Endodermal cell (in vitro differentiated cells): ENCODE results near the gene SH3PXD2B. TPM values are rescaled to one million over a fixed set of nuclear protein-coding genes. Genes with fewer than 3 reads are reported as not detected.

ENCODE experiments used
- DNase-seq: peaks from one replicate; pipeline ENCODE4 v3.0.0-alpha.2; 2017
- H3K27ac ChIP-seq: 2 replicates; pipeline ENCODE4 v1.5.1; 2013; ENCODE audit warnings: mild to moderate bottlenecking, low read depth, low read length, moderate library complexity
- H3K27me3 ChIP-seq: 2 replicates; pipeline ENCODE4 v1.6.1; 2013; ENCODE audit warnings: mild to moderate bottlenecking, low read length, moderate library complexity; ENCODE audit not compliant: insufficient read depth, control insufficient read depth, poor library complexity, severe bottlenecking
- H3K36me3 ChIP-seq: 2 replicates; pipeline ENCODE4 v1.7.0; 2013; ENCODE audit warnings: mild to moderate bottlenecking, low read length, moderate library complexity; ENCODE audit not compliant: control insufficient read depth, insufficient read depth
- H3K4me1 ChIP-seq: one replicate; pipeline ENCODE4 v1.7.0; 2013; ENCODE audit warnings: low read length; ENCODE audit not compliant: control insufficient read depth, insufficient read depth
- H3K4me3 ChIP-seq: 2 replicates; pipeline ENCODE4 v1.5.1; 2013; ENCODE audit warnings: mild to moderate bottlenecking, low read length, moderate library complexity
- H3K9ac ChIP-seq: 2 replicates; pipeline ENCODE4 v1.6.1; 2013; ENCODE audit warnings: mild to moderate bottlenecking, low read length, moderate library complexity; ENCODE audit not compliant: poor library complexity, severe bottlenecking; ENCODE audit errors: extremely low read depth
- H3K9me3 ChIP-seq: 2 replicates; pipeline ENCODE4 v1.6.1; 2013; ENCODE audit warnings: mild to moderate bottlenecking, low read length, moderate library complexity; ENCODE audit not compliant: control insufficient read depth
- H3K27ac Mint-ChIP-seq: 2 replicates; pipeline ENCODE4 v1.8.0; 2020; ENCODE audit warnings: mixed read lengths
- H3K27me3 Mint-ChIP-seq: 2 replicates; pipeline ENCODE4 v1.8.0; 2021; ENCODE audit warnings: mild to moderate bottlenecking, mixed read lengths; ENCODE audit not compliant: insufficient read depth
- H3K36me3 Mint-ChIP-seq: 2 replicates; pipeline ENCODE4 v1.8.0; 2020; ENCODE audit warnings: low read depth, mixed read lengths
- H3K4me1 Mint-ChIP-seq: 2 replicates; pipeline ENCODE4 v1.8.0; 2020; ENCODE audit warnings: mixed read lengths
- H3K4me3 Mint-ChIP-seq: 2 replicates; pipeline ENCODE4 v1.8.0; 2020; ENCODE audit warnings: mild to moderate bottlenecking, moderate library complexity, mixed read lengths
- H3K9me3 Mint-ChIP-seq: 2 replicates; pipeline ENCODE4 v1.8.0; 2020; ENCODE audit warnings: mild to moderate bottlenecking, mixed read lengths
- WGBS, 2 experiments: methylation state at CpG; one replicate each; pipeline versions ENCODE4 v1.1.5 to v1.1.7; 2013; ENCODE audit warnings: missing lambda C conversion rate in 2 of 2, mixed read lengths in 1 of 2; ENCODE audit not compliant: insufficient coverage in 1 of 2, insufficient read length in 1 of 2; 5-methylcytosine and 5-hydroxymethylcytosine counted together
- total RNA-seq, 2 donors: library from RNA; stranded (reverse); fragmentation: NEBNext Ultra II Directional in 1 of 2; extraction: Animal tissue kit (Norgen Biotek cat#: 25700) in 1 of 2; gene quantifications; 2 replicates in 1 of 2; 3 replicates in 1 of 2; pipeline ENCODE4 v1.2.1, GENCODE V29; 2021
- TF ChIP-seq, protein P1 (sequence below): fragments of 200-600 bp; sonication (generic); conservative IDR thresholded peaks from 2 replicates; pipeline ENCODE4 v1.5.0; 2021; ENCODE audit warnings: antibody characterized with exemption, mild to moderate bottlenecking

SH3PXD2B gene
- total RNA-seq, 2 donors from 2014 or later, result 62.2 to 74.9 TPM

DNA sequence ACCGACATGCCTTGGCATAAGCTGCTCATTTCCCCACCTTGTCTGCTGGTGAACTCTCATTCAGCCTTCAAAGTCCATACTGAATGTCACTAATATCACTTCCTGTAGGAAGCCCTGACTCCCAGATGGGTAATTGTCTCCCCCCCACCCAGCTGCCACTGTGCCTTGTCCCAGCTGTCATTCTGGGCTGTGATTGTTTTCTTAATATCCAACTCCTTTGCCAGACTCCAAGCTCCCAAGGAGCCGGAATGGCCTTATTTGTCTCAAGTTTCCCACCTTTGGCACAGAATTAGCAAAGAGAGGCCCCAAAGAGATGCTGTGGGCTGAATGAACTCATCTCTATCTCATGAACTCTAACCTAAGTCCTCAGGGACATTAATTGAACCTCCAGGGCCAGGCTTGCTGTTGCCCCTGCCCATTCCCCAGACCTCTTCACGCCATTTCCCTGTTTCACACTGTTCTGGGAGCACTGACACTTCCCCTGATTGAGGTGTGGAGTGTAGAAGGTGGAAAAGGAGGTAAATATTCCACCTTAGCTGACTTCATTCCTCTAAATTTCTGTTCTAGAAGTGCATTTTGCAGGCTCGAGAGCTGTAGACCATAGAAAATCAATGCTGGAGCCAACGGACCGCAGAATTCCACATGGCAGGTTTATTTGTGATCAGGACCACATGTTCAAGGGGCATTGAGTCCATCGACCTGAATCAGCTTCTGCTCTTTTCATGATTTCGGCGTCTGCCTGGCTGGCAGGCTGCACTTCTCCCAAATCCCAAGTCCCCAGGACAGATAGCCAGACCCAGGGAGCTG, 4.9 kb upstream of the SH3PXD2B start:
- Histone ChIP-seq H3K36me3 (no peaks in the 10 kb centered on the region), H3K9ac (no peak overlapping the region), H3K4me1 (peaks cover 8% of the 10 kb centered on the region), H3K27me3 (no peaks in the 10 kb centered on the region), H3K9me3 (no peaks in the 10 kb centered on the region), H3K4me3 (no peak overlapping the region), H3K27ac (no peak overlapping the region)
- DNase-seq, result no peak
- 82 to 84% methylated on average over 6 to 9 of the region's 9 CpGs for WGBS, 2 experiments
- H3K36me3 Mint-ChIP-seq, result no peaks in the 10 kb centered on the region
- peaks cover 25% of the 10 kb centered on the region for H3K27me3 Mint-ChIP-seq
- no peak overlapping the region for H3K4me3 Mint-ChIP-seq
- peaks cover 13% of the 10 kb centered on the region for H3K4me1 Mint-ChIP-seq
- TF ChIP-seq, protein P1, sequence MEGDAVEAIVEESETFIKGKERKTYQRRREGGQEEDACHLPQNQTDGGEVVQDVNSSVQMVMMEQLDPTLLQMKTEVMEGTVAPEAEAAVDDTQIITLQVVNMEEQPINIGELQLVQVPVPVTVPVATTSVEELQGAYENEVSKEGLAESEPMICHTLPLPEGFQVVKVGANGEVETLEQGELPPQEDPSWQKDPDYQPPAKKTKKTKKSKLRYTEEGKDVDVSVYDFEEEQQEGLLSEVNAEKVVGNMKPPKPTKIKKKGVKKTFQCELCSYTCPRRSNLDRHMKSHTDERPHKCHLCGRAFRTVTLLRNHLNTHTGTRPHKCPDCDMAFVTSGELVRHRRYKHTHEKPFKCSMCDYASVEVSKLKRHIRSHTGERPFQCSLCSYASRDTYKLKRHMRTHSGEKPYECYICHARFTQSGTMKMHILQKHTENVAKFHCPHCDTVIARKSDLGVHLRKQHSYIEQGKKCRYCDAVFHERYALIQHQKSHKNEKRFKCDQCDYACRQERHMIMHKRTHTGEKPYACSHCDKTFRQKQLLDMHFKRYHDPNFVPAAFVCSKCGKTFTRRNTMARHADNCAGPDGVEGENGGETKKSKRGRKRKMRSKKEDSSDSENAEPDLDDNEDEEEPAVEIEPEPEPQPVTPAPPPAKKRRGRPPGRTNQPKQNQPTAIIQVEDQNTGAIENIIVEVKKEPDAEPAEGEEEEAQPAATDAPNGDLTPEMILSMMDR, result no peak
- H3K27ac Mint-ChIP-seq, result no peak overlapping the region
- H3K9me3 Mint-ChIP-seq, result peaks cover 5% of the 10 kb centered on the region

DNA sequence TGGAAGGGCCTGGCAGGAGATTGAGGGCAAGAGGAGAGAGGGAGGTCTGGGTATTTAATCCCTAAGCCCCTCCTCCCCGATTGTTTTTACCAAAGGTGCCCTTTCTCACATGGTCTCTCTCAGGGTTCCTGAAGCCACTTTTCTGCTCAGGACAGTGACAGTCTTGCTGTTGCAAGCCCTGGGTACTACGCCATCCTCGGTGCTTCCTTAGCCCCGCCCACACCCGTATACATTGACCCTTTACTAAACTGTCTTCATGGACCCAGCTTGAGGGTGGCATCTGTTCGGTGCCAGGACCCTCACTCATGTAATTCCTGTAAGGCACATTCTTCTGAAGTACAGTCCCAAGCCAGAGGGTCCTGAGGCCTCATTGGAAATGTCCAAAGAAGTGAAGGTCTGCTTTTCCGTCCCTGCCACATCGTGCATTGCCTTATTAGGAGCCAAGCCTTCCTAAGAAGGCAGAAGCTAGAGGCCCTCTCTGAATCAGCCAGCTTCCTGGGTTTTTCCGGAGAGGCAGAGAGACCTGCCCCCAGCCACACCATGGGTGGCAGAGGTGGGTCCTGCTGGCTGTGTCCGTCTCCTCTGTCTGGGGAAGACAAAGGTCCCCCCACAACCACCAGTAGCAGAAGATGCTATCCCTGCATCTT, 1.9 kb upstream of the SH3PXD2B start:
- H3K4me1 Mint-ChIP-seq, result peaks cover 21% of the 10 kb centered on the region
- no peak overlapping the region for H3K27ac ChIP-seq

DNA sequence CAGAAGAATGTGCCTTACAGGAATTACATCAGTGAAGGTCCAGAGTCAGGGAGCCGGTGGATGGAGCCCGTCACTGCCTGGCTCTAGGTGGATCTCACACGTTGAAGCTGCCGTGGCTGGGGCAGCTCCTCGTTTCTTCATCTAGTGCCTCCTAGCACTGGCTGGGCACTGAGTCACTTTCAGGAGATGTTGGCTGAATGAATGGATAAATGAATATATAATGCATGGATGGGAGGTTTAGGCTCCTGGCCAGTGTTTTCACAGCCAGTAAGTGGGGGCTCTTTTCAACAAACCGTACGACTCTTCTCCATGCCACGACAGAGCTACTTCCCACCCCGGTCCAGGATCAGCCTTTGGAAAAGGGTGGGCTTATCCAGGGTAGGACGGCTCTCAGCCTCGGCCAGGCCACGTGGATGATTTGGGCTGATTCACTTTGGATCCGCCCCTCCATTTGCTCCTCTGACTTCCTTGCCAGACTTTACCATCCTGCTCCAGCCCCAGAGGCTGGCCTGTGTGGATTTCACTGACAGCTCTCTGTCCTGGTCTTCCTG, 1.3 kb upstream of the SH3PXD2B start:
- Histone ChIP-seq H3K9ac (no peak overlapping the region), H3K36me3 (peaks cover 18% of the 10 kb centered on the region), H3K9me3 (no peaks in the 10 kb centered on the region), H3K27me3 (no peaks in the 10 kb centered on the region), H3K27ac (peak overlapping the region; percentile 18), H3K4me3 (no peak overlapping the region), H3K4me1 (peaks cover 8% of the 10 kb centered on the region)
- H3K9me3 Mint-ChIP-seq, result no peaks in the 10 kb centered on the region
- H3K27ac Mint-ChIP-seq, result peak overlapping the region; percentile 35
- TF ChIP-seq, protein P1, result no peak
- peaks cover 11% of the 10 kb centered on the region for H3K27me3 Mint-ChIP-seq
- peaks cover 5% of the 10 kb centered on the region for H3K36me3 Mint-ChIP-seq
- peak overlapping the region; percentile 89 for H3K4me3 Mint-ChIP-seq
- 67 to 68% methylated on average over 12 to 13 of the region's 13 CpGs for WGBS, 2 experiments
- DNase-seq, result peak; percentile 88
- H3K4me1 Mint-ChIP-seq, result peaks cover 25% of the 10 kb centered on the region

More for the DNA sequence above, 1.9 kb upstream of the SH3PXD2B start:
- Histone ChIP-seq H3K4me1 (peaks cover 8% of the 10 kb centered on the region), H3K4me3 (no peak overlapping the region), H3K9ac (no peak overlapping the region), H3K27me3 (no peaks in the 10 kb centered on the region), H3K9me3 (no peaks in the 10 kb centered on the region), H3K36me3 (peaks cover 12% of the 10 kb centered on the region)
- WGBS, 2 experiments, result 72 to 74% methylated on average over 10 of the region's 10 CpGs
- Mint-ChIP-seq H3K27me3 (peaks cover 17% of the 10 kb centered on the region), H3K27ac (peak overlapping the region; percentile 48), H3K9me3 (no peaks in the 10 kb centered on the region), H3K36me3 (peaks cover 3% of the 10 kb centered on the region), H3K4me3 (peak overlapping the region; percentile 89)
- TF ChIP-seq, protein P1, result no peak
- peak; percentile 51 for DNase-seq
